PC-9 (cell line): Measurements from ENCODE around the gene APOBR. TPM values are rescaled to one million over a fixed set of nuclear protein-coding genes. Genes with fewer than 3 reads are reported as not detected.

Experiments used
- BruUV-seq: library from RNA; stranded (reverse); fragments of 400-500 nt; replicated peaks from 2 replicates; lab custom pipeline; 2021; lab: Mats Ljungman, UMichigan
- CTCF ChIA-PET: fragments of 300-600 bp; sonication (Branson Sonifier 250); formaldehyde crosslinking; loops from one replicate; lab custom pipeline; 2022; ENCODE audit warnings: antibody characterized with exemption; lab: Charles Lee
- POLR2A ChIA-PET: fragments of 300-600 bp; sonication (Branson Sonifier 250); formaldehyde crosslinking; loops from one replicate; lab custom pipeline; 2022; ENCODE audit warnings: antibody characterized with exemption; ENCODE audit not compliant: unreplicated experiment; lab: Charles Lee
- DNase-seq, 2 experiments: peaks; one replicate each; pipeline versions ENCODE4 v3.0.0 to v3.0.0-alpha.2; 2015 to 2022; ENCODE audit warnings: mixed read lengths in 1 of 2
- H2AFZ ChIP-seq: fragments of 200-600 bp; sonication (generic); 2 replicates; pipeline ENCODE4 v1.8.1; 2017; ENCODE audit warnings: antibody characterized with exemption
- H3F3A ChIP-seq: fragments of 200-600 bp; sonication (generic); 2 replicates; pipeline ENCODE4 v1.8.1; 2017; ENCODE audit warnings: antibody characterized with exemption, mild to moderate bottlenecking, low read depth; ENCODE audit not compliant: insufficient read depth
- H3K27ac ChIP-seq: fragments of 200-600 bp; sonication (generic); 2 replicates; pipeline ENCODE4 v1.6.1; 2016; ENCODE audit warnings: mixed run types
- H3K27me3 ChIP-seq: fragments of 200-600 bp; sonication (generic); 2 replicates; pipeline ENCODE4 v1.6.1; 2016; ENCODE audit warnings: low read depth, mixed run types; ENCODE audit not compliant: insufficient read depth
- H3K36me3 ChIP-seq: fragments of 200-600 bp; sonication (generic); 2 replicates; pipeline ENCODE4 v1.6.1; 2016; ENCODE audit warnings: low read depth, mixed run types
- H3K4me1 ChIP-seq: fragments of 200-600 bp; sonication (generic); replicated peaks from 2 replicates; pipeline ENCODE4 v1.6.1; 2016; ENCODE audit warnings: mixed run types; ENCODE audit not compliant: insufficient read depth
- H3K4me2 ChIP-seq: fragments of 200-600 bp; sonication (generic); 2 replicates; pipeline ENCODE4 v1.6.1; 2017; ENCODE audit warnings: mixed run types
- H3K4me3 ChIP-seq: fragments of 200-600 bp; sonication (generic); 2 replicates; pipeline ENCODE4 v1.6.1; 2016; ENCODE audit warnings: mixed run types
- H3K79me2 ChIP-seq: fragments of 200-600 bp; sonication (generic); 2 replicates; pipeline ENCODE4 v1.6.1; 2017; ENCODE audit warnings: low read depth, mixed run types
- H3K9me2 ChIP-seq: fragments of 200-600 bp; sonication (generic); 2 replicates; pipeline ENCODE4 v1.8.1; 2017; ENCODE audit warnings: mild to moderate bottlenecking; ENCODE audit not compliant: insufficient read depth
- H3K9me3 ChIP-seq: fragments of 200-600 bp; sonication (generic); 2 replicates; pipeline ENCODE4 v1.8.1; 2016; ENCODE audit warnings: low read depth; ENCODE audit not compliant: insufficient read depth
- H4K20me1 ChIP-seq: fragments of 200-600 bp; sonication (generic); 2 replicates; pipeline ENCODE4 v1.8.1; 2017; ENCODE audit not compliant: insufficient read depth
- EZH2 ChIP-seq: fragments of 200-600 bp; sonication (generic); IDR thresholded peaks from 2 replicates; pipeline ENCODE4 v1.8.0; 2017; ENCODE audit warnings: antibody characterized with exemption, low read depth
- intact Hi-C: fragments of 100-400 bp; cut with micrococcal nuclease; formaldehyde crosslinking; loops from one replicate; pipeline ENCODE4 v1.10.0; 2022; ENCODE audit not compliant: unreplicated experiment
- total RNA-seq: library from RNA; stranded (reverse); gene quantifications from 2 replicates; pipeline ENCODE4 v1.2.3, GENCODE V29; 2021
- TF ChIP-seq, protein P1 (sequence below): fragments of 200-600 bp; sonication (generic); conservative IDR thresholded peaks from 2 replicates; pipeline ENCODE4 v1.6.1; 2017; ENCODE audit warnings: mixed run types, antibody characterized with exemption, mild to moderate bottlenecking, moderate library complexity

APOBR gene
- total RNA-seq, 1 experiment from 2014 or later, result 2.4 TPM

DNA sequence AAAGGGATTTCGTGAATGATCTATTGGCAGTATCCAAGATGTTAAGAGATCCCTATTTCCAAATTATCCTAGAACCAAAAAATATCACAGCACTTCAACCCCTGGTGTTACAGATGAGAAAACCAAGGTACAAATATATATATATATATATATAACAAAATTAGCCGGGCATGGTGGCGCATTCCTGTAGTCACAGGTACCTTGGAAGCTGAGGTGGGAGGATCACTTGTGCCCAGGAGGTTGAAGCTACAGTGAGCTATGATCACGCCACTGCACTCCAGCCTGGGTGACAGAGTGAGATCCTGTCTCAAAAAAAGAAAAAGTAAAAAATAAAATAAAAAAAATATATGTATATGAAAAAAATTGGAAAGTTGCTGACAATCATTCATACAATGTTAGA lies 1.9 kb upstream of the APOBR start:
- Histone ChIP-seq H3F3A (peaks cover 11% of the 10 kb centered on the region), H2AFZ (peak overlapping the region; percentile 81), H4K20me1 (no peaks in the 10 kb centered on the region), H3K79me2 (peaks cover 18% of the 10 kb centered on the region), H3K36me3 (peaks cover 12% of the 10 kb centered on the region; the same call in 1 of the 2 replicates), H3K27me3 (no peaks in the 10 kb centered on the region), H3K4me3 (peak overlapping the region; percentile 78), H3K9me2 (no peaks in the 10 kb centered on the region), H3K9me3 (no peaks in the 10 kb centered on the region), H3K4me2 (peak overlapping the region; percentile 72), H3K27ac (peak overlapping the region; percentile 91), H3K4me1 (peaks cover 26% of the 10 kb centered on the region)
- no peak for DNase-seq
- ChIA-PET POLR2A (interaction anchor here (0.6 to 0.9 kb wide), 2 partner anchors 9 kb away, joined by 5 to 16 read pairs; no protein-coding TSS in a partner anchor), CTCF (no interaction called here)
- no peak for TF ChIP-seq EZH2
- TF ChIP-seq, protein P1, sequence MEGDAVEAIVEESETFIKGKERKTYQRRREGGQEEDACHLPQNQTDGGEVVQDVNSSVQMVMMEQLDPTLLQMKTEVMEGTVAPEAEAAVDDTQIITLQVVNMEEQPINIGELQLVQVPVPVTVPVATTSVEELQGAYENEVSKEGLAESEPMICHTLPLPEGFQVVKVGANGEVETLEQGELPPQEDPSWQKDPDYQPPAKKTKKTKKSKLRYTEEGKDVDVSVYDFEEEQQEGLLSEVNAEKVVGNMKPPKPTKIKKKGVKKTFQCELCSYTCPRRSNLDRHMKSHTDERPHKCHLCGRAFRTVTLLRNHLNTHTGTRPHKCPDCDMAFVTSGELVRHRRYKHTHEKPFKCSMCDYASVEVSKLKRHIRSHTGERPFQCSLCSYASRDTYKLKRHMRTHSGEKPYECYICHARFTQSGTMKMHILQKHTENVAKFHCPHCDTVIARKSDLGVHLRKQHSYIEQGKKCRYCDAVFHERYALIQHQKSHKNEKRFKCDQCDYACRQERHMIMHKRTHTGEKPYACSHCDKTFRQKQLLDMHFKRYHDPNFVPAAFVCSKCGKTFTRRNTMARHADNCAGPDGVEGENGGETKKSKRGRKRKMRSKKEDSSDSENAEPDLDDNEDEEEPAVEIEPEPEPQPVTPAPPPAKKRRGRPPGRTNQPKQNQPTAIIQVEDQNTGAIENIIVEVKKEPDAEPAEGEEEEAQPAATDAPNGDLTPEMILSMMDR, result no peak
- intact Hi-C loops, result loop anchor here (1.0 to 5.0 kb wide), 2 partner anchors 13 to 35 kb away; no protein-coding TSS in a partner anchor
- no TSS peak for BruUV-seq

DNA sequence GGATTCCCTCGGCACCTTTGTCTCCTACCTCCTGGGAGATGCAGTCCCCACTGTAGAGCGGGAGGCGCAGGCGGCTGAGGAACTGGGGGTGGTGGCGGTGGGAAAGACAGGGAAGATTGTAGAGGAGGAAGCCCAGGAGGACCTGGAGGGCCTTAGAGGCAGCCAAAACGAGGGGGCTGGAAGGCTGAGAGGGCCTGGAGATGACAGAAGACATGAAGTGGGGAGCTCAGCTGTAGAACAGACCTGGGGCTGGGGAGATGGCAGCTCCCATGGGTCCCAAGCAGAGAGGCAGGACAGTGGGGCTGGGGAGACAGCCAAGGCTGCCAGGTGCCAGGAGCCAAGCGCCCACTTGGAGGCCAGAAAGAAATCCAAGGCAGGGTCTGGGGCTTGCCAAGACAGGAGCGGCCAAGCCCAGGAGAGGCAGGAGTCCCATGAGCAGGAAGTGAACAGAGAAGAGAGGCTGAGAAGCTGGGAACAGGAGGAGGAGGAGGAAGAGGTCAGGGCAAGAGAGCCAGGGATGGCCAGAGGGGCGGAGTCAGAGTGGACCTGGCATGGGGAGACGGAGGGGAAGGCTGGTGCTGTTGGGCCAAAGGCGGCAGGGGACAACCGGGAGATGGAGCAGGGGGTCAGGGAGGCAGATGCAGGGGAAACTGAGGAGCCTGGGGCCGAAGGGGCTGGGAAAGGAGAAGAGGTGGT lies 803 bp downstream of the APOBR start:
- CTCF ChIA-PET, result no interaction called here
- no peak overlapping the region for H2AFZ ChIP-seq

DNA sequence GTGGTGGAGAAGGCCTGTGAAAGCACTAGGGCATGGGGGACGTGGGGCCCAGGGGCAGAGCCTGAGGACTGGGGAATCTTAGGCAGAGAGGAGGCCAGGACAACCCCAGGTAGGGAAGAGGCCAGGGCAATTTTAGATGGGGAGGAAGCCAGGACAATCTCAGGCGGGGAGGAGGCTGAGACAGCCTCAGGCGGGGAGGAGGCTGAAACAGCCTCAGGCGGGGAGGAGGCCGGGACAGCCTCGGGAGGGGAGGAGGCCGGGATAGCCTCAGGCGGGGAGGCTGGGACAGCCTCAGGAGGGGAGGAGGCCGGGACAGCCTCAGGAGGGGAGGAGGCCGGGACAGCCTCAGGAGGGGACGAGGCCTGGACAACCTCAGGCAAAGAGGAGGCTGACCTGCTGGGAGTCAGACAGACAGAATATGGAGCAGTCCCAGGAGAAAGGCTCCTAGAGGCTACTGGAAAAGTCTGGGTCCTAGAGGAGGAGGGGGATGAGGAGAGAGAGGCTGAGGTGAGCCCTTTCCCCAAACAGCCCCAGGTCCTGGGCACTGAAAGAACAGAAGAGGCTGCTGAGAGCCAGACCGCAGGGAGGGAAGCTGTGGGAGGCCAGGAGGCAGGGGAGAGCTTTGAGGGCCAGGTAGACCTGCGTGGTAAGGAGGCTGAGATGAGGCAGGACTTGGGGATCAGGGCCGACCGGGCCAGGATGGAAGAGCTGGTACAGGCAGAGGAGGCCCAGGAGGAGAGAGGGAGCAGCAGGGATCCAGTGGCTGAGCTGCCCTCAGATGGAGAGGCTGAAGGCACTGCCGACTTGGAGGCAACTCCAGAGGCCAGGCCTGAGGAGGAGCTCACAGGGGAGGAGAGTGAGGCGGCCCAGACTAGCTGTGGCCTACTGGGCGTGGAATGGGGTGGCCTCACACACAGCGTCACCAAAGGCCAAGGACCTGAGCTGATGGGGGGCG lies 1.6 kb downstream of the APOBR start:
- ChIA-PET CTCF (interaction anchor here (0.6 kb wide), 1 partner anchor 102 kb away, joined by 3 read pairs; no protein-coding TSS in a partner anchor), POLR2A (no interaction called here)
- no TSS peak for BruUV-seq
- H3K27me3 ChIP-seq, result no peaks in the 10 kb centered on the region
- H3K79me2 ChIP-seq, result no peaks in the 10 kb centered on the region
- peaks cover 14% of the 10 kb centered on the region for H3F3A ChIP-seq
- H4K20me1 ChIP-seq, result no peaks in the 10 kb centered on the region
- H3K27ac ChIP-seq, result no peak overlapping the region
- H3K9me3 ChIP-seq, result no peaks in the 10 kb centered on the region
- TF ChIP-seq EZH2, result no peak
- TF ChIP-seq, protein P1, result no peak
- intact Hi-C loops, result no loop called here
- no peak overlapping the region for H3K4me2 ChIP-seq
- H3K9me2 ChIP-seq, result no peaks in the 10 kb centered on the region
- no peaks in the 10 kb centered on the region for H3K36me3 ChIP-seq
- DNase-seq, result no peak
- H2AFZ ChIP-seq, result no peak overlapping the region
- no peak overlapping the region for H3K4me3 ChIP-seq
- peaks cover 31% of the 10 kb centered on the region for H3K4me1 ChIP-seq

More for the DNA sequence above, 803 bp downstream of the APOBR start:
- H4K20me1 ChIP-seq, result no peaks in the 10 kb centered on the region
- no peak overlapping the region for H3K27ac ChIP-seq
- H3K9me2 ChIP-seq, result no peaks in the 10 kb centered on the region
- H3K9me3 ChIP-seq, result no peaks in the 10 kb centered on the region
- peak overlapping the region; percentile 20; the same call in 1 of the 2 replicates for H3K4me2 ChIP-seq
- DNase-seq, result no peak
- no peaks in the 10 kb centered on the region for H3K79me2 ChIP-seq
- no TSS peak for BruUV-seq
- no peak for TF ChIP-seq EZH2
- TF ChIP-seq, protein P1, result no peak
- POLR2A ChIA-PET, result no interaction called here
- H3F3A ChIP-seq, result peaks cover 11% of the 10 kb centered on the region
- H3K4me3 ChIP-seq, result no peak overlapping the region
- H3K4me1 ChIP-seq, result peaks cover 26% of the 10 kb centered on the region
- no peaks in the 10 kb centered on the region for H3K36me3 ChIP-seq
- intact Hi-C loops, result no loop called here
- no peaks in the 10 kb centered on the region for H3K27me3 ChIP-seq
